DND-41 (cell line): ENCODE results near the gene MYBL2.

Experiments used
- ATAC-seq: fragments of 200-7000 bp; cut with Tn5 transposase; 3 replicates; pipeline ENCODE4 v1.9.1; 2021; ENCODE audit warnings: low read depth; ENCODE audit not compliant: insufficient read depth
- DNase-seq: peaks from one replicate; pipeline ENCODE4 v3.0.0-alpha.2; 2020
- H2AFZ ChIP-seq: 2 replicates; pipeline ENCODE4 v1.6.0; 2012; ENCODE audit warnings: low read depth, low read length
- H3K27ac ChIP-seq: 2 replicates; pipeline ENCODE4 v1.5.1; 2012; ENCODE audit warnings: low read length, inconsistent platforms
- H3K27me3 ChIP-seq: fragments of 200-600 bp; sonication (generic); 2 replicates; pipeline ENCODE4 v1.6.0; 2012; ENCODE audit warnings: low read length, mild to moderate bottlenecking, inconsistent platforms; ENCODE audit not compliant: insufficient read depth, poor library complexity
- H3K36me3 ChIP-seq: 2 replicates; pipeline ENCODE4 v1.5.1; 2012; ENCODE audit warnings: low read length, inconsistent platforms; ENCODE audit not compliant: insufficient read depth
- H3K4me1 ChIP-seq: 2 replicates; pipeline ENCODE4 v1.5.1; 2012; ENCODE audit warnings: mild to moderate bottlenecking, low read length; ENCODE audit not compliant: insufficient read depth
- H3K4me2 ChIP-seq: 2 replicates; pipeline ENCODE4 v1.6.0; 2012; ENCODE audit warnings: mild to moderate bottlenecking, moderate library complexity, low read length, inconsistent platforms; ENCODE audit not compliant: insufficient read depth
- H3K4me3 ChIP-seq, 2 experiments: fragments of 200-600 bp in 1 of 2; shearing (Covaris generic) in 1 of 2; 2 replicates each; pipeline ENCODE4 v1.5.1; 2012 to 2016; ENCODE audit warnings: inconsistent platforms in 2 of 2, low read length in 2 of 2, mild to moderate bottlenecking in 2 of 2, low read depth in 1 of 2, moderate library complexity in 1 of 2
- H3K79me2 ChIP-seq: 2 replicates; pipeline ENCODE4 v1.6.0; 2012; ENCODE audit warnings: low read length, inconsistent platforms; ENCODE audit not compliant: insufficient read depth
- H3K9ac ChIP-seq: 2 replicates; pipeline ENCODE4 v1.6.0; 2012; ENCODE audit warnings: low read depth, mild to moderate bottlenecking, inconsistent platforms, low read length, moderate library complexity
- H3K9me3 ChIP-seq: 2 replicates; pipeline ENCODE4 v1.5.1; 2012; ENCODE audit warnings: low read length, moderate library complexity, mild to moderate bottlenecking, inconsistent platforms; ENCODE audit not compliant: insufficient read depth, severe bottlenecking
- H4K20me1 ChIP-seq: 2 replicates; pipeline ENCODE4 v1.6.0; 2012; ENCODE audit warnings: low read length; ENCODE audit not compliant: insufficient read depth
- EZH2 ChIP-seq: IDR thresholded peaks from 3 replicates; pipeline ENCODE4 v1.6.1; 2012; ENCODE audit warnings: borderline replicate concordance, low read depth, mild to moderate bottlenecking, moderate library complexity, low read length, inconsistent platforms; ENCODE audit not compliant: severe bottlenecking
- TF ChIP-seq, protein P1 (sequence below): IDR thresholded peaks from 2 replicates; pipeline ENCODE4 v1.5.1; 2012; ENCODE audit warnings: borderline replicate concordance, low read length, moderate library complexity, mild to moderate bottlenecking; ENCODE audit not compliant: poor library complexity, severe bottlenecking; ENCODE audit errors: extremely low read depth

MYBL2 gene

DNA sequence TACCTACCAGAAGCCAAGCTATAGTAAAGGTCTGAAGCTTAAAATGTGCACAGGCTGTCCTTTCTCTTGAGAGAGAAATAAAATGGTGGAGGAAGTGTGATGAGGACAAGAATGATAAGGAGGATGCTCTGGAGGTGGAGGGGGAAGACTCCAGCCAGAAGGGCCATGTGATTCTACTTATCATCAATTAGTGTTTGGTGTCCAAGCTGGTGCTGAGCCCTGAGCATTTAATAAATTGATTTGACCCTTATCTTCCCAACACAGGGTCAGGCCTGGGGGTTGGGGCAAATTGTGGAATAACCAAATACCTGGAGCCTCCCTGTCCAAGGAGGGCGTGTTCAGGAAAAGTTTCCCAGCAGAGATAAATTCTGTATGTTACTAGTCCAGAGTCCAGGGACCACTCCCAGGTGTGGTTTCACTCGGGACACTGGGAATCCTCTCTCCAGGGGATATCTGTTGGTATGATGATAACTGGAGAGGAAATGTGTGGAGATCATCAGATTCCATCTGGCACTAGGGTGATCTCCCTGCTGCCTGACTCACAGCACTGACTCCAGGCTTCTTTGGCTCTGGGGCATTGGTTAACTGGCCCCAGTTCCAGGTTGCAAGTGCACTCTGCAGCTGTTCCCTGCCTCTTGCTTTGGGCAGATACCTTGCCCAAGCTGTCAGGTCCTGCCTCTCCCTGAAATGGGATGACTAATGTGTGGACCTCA, 3.8 kb upstream of the MYBL2 start:
- Histone ChIP-seq H3K4me3 (no peak overlapping the region), H3K27ac (no peak overlapping the region), H3K4me2 (no peak overlapping the region), H2AFZ (no peak overlapping the region), H3K9ac (no peak overlapping the region), H3K36me3 (no peaks in the 10 kb centered on the region; the same call in 1 of the 2 replicates), H4K20me1 (peaks cover 5% of the 10 kb centered on the region; the same call in 1 of the 2 replicates), H3K4me1 (peaks cover 19% of the 10 kb centered on the region), H3K79me2 (peaks cover 17% of the 10 kb centered on the region), H3K9me3 (no peaks in the 10 kb centered on the region), H3K27me3 (no peaks in the 10 kb centered on the region)
- ATAC-seq: no peak
- DNase-seq: no peak
- TF ChIP-seq, protein P1, sequence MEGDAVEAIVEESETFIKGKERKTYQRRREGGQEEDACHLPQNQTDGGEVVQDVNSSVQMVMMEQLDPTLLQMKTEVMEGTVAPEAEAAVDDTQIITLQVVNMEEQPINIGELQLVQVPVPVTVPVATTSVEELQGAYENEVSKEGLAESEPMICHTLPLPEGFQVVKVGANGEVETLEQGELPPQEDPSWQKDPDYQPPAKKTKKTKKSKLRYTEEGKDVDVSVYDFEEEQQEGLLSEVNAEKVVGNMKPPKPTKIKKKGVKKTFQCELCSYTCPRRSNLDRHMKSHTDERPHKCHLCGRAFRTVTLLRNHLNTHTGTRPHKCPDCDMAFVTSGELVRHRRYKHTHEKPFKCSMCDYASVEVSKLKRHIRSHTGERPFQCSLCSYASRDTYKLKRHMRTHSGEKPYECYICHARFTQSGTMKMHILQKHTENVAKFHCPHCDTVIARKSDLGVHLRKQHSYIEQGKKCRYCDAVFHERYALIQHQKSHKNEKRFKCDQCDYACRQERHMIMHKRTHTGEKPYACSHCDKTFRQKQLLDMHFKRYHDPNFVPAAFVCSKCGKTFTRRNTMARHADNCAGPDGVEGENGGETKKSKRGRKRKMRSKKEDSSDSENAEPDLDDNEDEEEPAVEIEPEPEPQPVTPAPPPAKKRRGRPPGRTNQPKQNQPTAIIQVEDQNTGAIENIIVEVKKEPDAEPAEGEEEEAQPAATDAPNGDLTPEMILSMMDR: no peak
- no peak for TF ChIP-seq EZH2

DNA sequence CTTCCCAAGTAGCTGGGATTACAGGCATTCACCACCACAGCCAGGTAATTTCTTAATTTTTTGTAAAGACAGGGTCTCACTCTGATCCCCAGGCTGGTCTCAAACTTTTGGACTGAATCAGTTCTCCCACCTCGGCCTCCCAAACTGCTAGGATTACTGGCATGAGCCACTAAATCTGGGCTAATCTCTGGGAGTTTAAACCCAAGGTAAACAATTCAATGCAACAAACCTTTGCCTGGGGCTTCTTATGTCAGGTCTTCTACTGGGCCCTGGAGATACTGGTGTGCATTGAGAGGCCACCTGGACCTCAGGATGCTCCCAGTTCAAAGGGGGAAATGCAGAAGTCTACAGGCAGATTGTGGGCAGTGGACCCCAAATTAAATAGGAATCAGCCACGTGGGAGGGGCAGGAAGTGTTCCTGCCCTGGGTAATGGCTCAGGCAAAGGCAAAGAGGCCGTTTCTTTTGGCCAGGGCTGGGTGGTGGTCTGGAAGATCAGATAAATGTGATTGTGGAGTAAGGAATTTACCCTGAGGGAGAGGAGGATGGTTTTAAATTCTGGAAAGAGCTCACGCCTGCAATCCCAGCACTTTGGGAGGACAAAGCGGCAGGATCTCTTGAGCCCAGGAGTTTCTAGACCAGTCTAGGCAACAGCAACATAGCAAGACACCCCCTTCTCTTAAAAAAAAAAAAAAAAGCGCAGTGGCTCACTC, 1.3 kb upstream of the MYBL2 start:
- Histone ChIP-seq H3K4me2 (no peak overlapping the region), H3K9me3 (no peaks in the 10 kb centered on the region), H3K4me3 (no peak overlapping the region), H2AFZ (no peak overlapping the region), H3K4me1 (peaks cover 37% of the 10 kb centered on the region), H4K20me1 (peaks cover 29% of the 10 kb centered on the region), H3K27me3 (no peaks in the 10 kb centered on the region), H3K9ac (no peak overlapping the region), H3K27ac (no peak overlapping the region), H3K36me3 (peaks cover 24% of the 10 kb centered on the region), H3K79me2 (peaks cover 42% of the 10 kb centered on the region)
- no peak for ATAC-seq
- DNase-seq: no peak
- TF ChIP-seq, protein P1: no peak
- TF ChIP-seq EZH2: no peak

DNA sequence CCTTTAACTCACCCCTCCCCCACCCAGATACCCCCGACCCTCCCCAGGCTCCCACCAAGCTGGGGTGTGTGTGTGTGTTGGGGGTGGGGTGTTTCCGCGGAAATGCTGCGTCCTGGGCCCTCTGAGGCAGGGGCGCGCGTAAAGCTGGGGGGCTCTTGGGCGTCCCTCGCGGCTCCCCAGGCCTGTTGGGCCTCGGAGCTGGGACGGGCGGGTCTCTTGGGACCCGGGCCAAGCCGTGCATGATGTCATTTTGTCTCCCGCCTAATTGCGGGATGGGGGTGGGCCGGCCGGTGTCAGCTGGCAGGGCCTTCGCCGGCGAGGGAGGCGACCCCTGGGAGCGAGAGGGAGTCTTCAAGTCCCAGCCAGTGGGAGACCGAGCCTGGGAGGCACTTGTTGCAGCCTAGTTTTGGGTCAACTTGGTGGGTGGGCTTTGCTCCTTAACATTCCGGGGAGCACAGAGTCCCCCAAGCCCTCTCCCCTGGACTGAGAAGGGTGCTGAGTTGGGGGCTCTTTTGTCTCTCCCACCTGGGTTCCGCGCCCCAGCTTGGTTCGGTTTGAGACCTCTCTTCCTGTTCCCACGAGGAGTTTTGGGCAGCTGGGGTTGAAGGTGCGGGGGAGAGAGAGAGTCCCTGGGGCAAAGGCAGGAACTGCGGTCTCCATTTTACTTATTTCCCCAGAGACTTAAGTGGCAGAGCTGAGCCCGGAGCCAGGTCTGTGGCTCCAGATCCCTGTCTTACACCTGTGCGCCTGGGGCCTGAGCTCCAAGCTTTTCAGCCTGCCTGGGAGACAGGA, 623 bp downstream of the MYBL2 start:
- H3K79me2 ChIP-seq: peaks cover 60% of the 10 kb centered on the region

More for the DNA sequence above, 623 bp downstream of the MYBL2 start:
- Histone ChIP-seq H3K27me3 (no peaks in the 10 kb centered on the region), H3K4me3 (peak overlapping the region; percentile 70 to 91), H3K9me3 (no peaks in the 10 kb centered on the region), H3K9ac (peak overlapping the region; percentile 88), H3K4me2 (peak overlapping the region; percentile 88), H3K4me1 (peaks cover 44% of the 10 kb centered on the region), H3K27ac (peak overlapping the region; percentile 92), H3K36me3 (peaks cover 41% of the 10 kb centered on the region), H4K20me1 (peaks cover 43% of the 10 kb centered on the region), H2AFZ (peak overlapping the region; percentile 27)
- TF ChIP-seq EZH2: no peak
- TF ChIP-seq, protein P1: peak; percentile 18
- peak; percentile 73 for ATAC-seq
- DNase-seq: peak; percentile 87
